Liver (tissue), 9 donors: Measurements from ENCODE around the gene LRRFIP2. TPM values are rescaled to one million over a fixed set of nuclear protein-coding genes. Genes with fewer than 3 reads are reported as not detected.
"Not testable (repeated sequence)": the region's sequence is repeated elsewhere in the genome, so short reads cannot be mapped to it uniquely, and the experiment has no call there.

Source experiments
- DNase-seq: peaks from one replicate; pipeline ENCODE4 v3.0.0-alpha.2; 2017; ENCODE audit warnings: low spot score
- H3K27ac ChIP-seq, 2 donors: one replicate each; pipeline ENCODE4 v1.7.0; 2013; ENCODE audit warnings: inconsistent platforms in 2 of 2, low read length in 2 of 2, control low read depth in 1 of 2, low read depth in 1 of 2, mild to moderate bottlenecking in 1 of 2
- H3K27me3 ChIP-seq, 4 donors: one replicate each; pipeline versions ENCODE4 v1.6.1 to v1.7.0; 2013; ENCODE audit warnings: low read length in 3 of 4, inconsistent platforms in 1 of 4, mild to moderate bottlenecking in 1 of 4, moderate library complexity in 1 of 4; ENCODE audit not compliant: control insufficient read depth in 4 of 4, insufficient read depth in 4 of 4
- H3K36me3 ChIP-seq, 4 donors: one replicate each; pipeline versions ENCODE4 v1.6.1 to v1.7.0; 2013; ENCODE audit warnings: low read length in 3 of 4, mild to moderate bottlenecking in 3 of 4, low read depth in 1 of 4, moderate library complexity in 1 of 4; ENCODE audit not compliant: control insufficient read depth in 4 of 4, insufficient read depth in 3 of 4
- H3K4me1 ChIP-seq, 4 donors: one replicate each; pipeline versions ENCODE4 v1.6.1 to v1.7.0; 2013; ENCODE audit warnings: low read length in 3 of 4, mild to moderate bottlenecking in 3 of 4, moderate library complexity in 1 of 4; ENCODE audit not compliant: control insufficient read depth in 4 of 4, insufficient read depth in 4 of 4
- H3K4me3 ChIP-seq, 3 donors: one replicate each; pipeline versions ENCODE4 v1.6.1 to v1.7.0; 2013; ENCODE audit warnings: low read length in 3 of 3, control low read depth in 1 of 3, low read depth in 1 of 3, mild to moderate bottlenecking in 1 of 3
- H3K9ac ChIP-seq, 2 donors: one replicate each; pipeline ENCODE4 v1.7.0; 2013; ENCODE audit warnings: low read length in 2 of 2, mild to moderate bottlenecking in 2 of 2, moderate library complexity in 2 of 2, control low read depth in 1 of 2, low read depth in 1 of 2
- H3K9me3 ChIP-seq, 4 donors: one replicate each; pipeline versions ENCODE4 v1.6.1 to v1.7.0; 2013; ENCODE audit warnings: low read length in 3 of 4; ENCODE audit not compliant: control insufficient read depth in 4 of 4
- EGR1 ChIP-seq, 2 donors: IDR thresholded peaks; 2 replicates each; pipeline ENCODE4 v1.6.1; 2016 to 2018; ENCODE audit warnings: antibody characterized with exemption in 2 of 2, low read depth in 2 of 2
- FOXA1 ChIP-seq: IDR thresholded peaks from 2 replicates; pipeline ENCODE4 v1.6.1; 2016; ENCODE audit warnings: antibody characterized with exemption
- FOXA2 ChIP-seq: IDR thresholded peaks from 2 replicates; pipeline ENCODE4 v1.6.1; 2016; ENCODE audit warnings: antibody characterized with exemption
- GABPA ChIP-seq, 2 donors: IDR thresholded peaks in 1 of 2; conservative IDR thresholded peaks in 1 of 2; 2 replicates each; pipeline ENCODE4 v1.6.1; 2016; ENCODE audit warnings: antibody characterized with exemption in 2 of 2, mild to moderate bottlenecking in 1 of 2, moderate library complexity in 1 of 2
- HNF4A ChIP-seq, 2 donors: conservative IDR thresholded peaks; 2 replicates each; pipeline ENCODE4 v1.6.1; 2016; ENCODE audit warnings: antibody characterized with exemption in 2 of 2, mild to moderate bottlenecking in 2 of 2
- JUND ChIP-seq, 2 donors: IDR thresholded peaks; 2 replicates each; pipeline ENCODE4 v1.6.1; 2016; ENCODE audit warnings: antibody characterized with exemption in 2 of 2
- NR2F2 ChIP-seq: IDR thresholded peaks from 2 replicates; pipeline ENCODE4 v1.6.1; 2016; ENCODE audit warnings: antibody characterized with exemption
- RXRA ChIP-seq, 2 donors: IDR thresholded peaks; 2 replicates each; pipeline ENCODE4 v1.6.1; 2017 to 2018; ENCODE audit warnings: antibody characterized with exemption in 2 of 2, mild to moderate bottlenecking in 1 of 2
- SP1 ChIP-seq: IDR thresholded peaks from 2 replicates; pipeline ENCODE4 v1.6.1; 2018; ENCODE audit warnings: antibody characterized with exemption, mild to moderate bottlenecking
- TAF1 ChIP-seq: conservative IDR thresholded peaks from 2 replicates; pipeline ENCODE4 v1.6.1; 2016; ENCODE audit warnings: antibody characterized with exemption, mild to moderate bottlenecking
- YY1 ChIP-seq: IDR thresholded peaks from 2 replicates; pipeline ENCODE4 v1.6.1; 2016; ENCODE audit warnings: antibody characterized with exemption, mild to moderate bottlenecking
- WGBS: extraction: QIAGEN DNeasy Blood & Tissue Kit; methylation state at CpG from one replicate; pipeline ENCODE4 v1.1.7; 2013; 5-methylcytosine and 5-hydroxymethylcytosine counted together
- polyA plus RNA-seq, 2 donors: library from polyadenylated mRNA; stranded (reverse) in 1 of 2; unstranded in 1 of 2; fragments of 200-250 nt in 1 of 2; fragments of >200 nt in 1 of 2; fragmentation: Nextera tagmentation in 1 of 2; extraction: Ambion mirVana in 1 of 2; gene quantifications; one replicate each; pipeline versions ENCODE4 v1.2.1 to v1.2.3, GENCODE V29; 2013 to 2015
- total RNA-seq, 2 donors: library from RNA; depleted of rRNA; stranded (reverse); fragments of >200 nt; gene quantifications; one replicate each; pipeline ENCODE4 v1.2.3, GENCODE V29; 2014
- TF ChIP-seq, protein P1 (sequence below): IDR thresholded peaks from 2 replicates; pipeline ENCODE4 v1.6.1; 2016; ENCODE audit warnings: antibody characterized with exemption, mild to moderate bottlenecking
- TF ChIP-seq, protein P2 (sequence below): fragments of 150-350 bp; IDR thresholded peaks from 2 replicates; pipeline ENCODE4 v1.5.1; 2017; ENCODE audit warnings: improper control_type of control experiment, low read depth, low read length; ENCODE audit not compliant: missing input control
- TF ChIP-seq, protein P3 (sequence below): IDR thresholded peaks from 2 replicates; pipeline ENCODE4 v1.6.1; 2016; ENCODE audit warnings: antibody characterized with exemption
- TF ChIP-seq, protein P4 (sequence below): IDR thresholded peaks from 2 replicates; pipeline ENCODE4 v1.6.1; 2016; ENCODE audit warnings: antibody characterized with exemption
- donor health status: healthy.
- donor health status: healthy.
- donor health status: healthy.
- donor health status: healthy.
- donor health status: healthy.

Gene LRRFIP2
- total and polyA plus RNA-seq, 4 donors: 22.6 to 56.9 (median 39.8) TPM

DNA sequence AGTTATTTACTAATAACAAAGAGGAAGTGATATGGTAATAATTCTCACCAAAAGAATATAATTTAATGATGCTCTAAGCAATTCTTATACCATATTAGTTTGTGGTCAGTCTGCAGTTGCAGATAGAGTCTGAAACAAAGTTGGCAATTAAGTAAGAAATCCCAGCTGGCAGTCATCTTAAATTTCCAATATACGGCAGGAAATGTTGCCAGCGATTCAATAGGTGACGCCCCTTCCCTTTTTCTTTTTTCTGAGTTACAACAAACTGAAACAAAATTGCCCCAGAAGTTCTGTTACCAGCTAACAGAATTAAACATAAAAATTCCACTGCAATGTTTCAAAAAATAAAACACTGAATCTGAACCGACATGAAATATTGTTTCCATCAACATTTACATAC lies 26.7 kb downstream of the LRRFIP2 start:
- Histone ChIP-seq H3K27me3 (no peaks in the 10 kb centered on the region), H3K27ac (peak overlapping the region in 1 of 2 donors; percentile 10), H3K4me1 (peaks cover 9 to 45% (median 24%) of the 10 kb centered on the region in 4 donors), H3K36me3 (peaks cover 0 to 3% (median under 1%) of the 10 kb centered on the region in 4 donors), H3K9ac (no peak overlapping the region), H3K9me3 (no peaks in the 10 kb centered on the region), H3K4me3 (no peak overlapping the region)
- 69% methylated on average over 4 of the region's 4 CpGs for WGBS
- TF ChIP-seq, protein P1, sequence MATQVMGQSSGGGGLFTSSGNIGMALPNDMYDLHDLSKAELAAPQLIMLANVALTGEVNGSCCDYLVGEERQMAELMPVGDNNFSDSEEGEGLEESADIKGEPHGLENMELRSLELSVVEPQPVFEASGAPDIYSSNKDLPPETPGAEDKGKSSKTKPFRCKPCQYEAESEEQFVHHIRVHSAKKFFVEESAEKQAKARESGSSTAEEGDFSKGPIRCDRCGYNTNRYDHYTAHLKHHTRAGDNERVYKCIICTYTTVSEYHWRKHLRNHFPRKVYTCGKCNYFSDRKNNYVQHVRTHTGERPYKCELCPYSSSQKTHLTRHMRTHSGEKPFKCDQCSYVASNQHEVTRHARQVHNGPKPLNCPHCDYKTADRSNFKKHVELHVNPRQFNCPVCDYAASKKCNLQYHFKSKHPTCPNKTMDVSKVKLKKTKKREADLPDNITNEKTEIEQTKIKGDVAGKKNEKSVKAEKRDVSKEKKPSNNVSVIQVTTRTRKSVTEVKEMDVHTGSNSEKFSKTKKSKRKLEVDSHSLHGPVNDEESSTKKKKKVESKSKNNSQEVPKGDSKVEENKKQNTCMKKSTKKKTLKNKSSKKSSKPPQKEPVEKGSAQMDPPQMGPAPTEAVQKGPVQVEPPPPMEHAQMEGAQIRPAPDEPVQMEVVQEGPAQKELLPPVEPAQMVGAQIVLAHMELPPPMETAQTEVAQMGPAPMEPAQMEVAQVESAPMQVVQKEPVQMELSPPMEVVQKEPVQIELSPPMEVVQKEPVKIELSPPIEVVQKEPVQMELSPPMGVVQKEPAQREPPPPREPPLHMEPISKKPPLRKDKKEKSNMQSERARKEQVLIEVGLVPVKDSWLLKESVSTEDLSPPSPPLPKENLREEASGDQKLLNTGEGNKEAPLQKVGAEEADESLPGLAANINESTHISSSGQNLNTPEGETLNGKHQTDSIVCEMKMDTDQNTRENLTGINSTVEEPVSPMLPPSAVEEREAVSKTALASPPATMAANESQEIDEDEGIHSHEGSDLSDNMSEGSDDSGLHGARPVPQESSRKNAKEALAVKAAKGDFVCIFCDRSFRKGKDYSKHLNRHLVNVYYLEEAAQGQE: no peak
- TF ChIP-seq, protein P2, sequence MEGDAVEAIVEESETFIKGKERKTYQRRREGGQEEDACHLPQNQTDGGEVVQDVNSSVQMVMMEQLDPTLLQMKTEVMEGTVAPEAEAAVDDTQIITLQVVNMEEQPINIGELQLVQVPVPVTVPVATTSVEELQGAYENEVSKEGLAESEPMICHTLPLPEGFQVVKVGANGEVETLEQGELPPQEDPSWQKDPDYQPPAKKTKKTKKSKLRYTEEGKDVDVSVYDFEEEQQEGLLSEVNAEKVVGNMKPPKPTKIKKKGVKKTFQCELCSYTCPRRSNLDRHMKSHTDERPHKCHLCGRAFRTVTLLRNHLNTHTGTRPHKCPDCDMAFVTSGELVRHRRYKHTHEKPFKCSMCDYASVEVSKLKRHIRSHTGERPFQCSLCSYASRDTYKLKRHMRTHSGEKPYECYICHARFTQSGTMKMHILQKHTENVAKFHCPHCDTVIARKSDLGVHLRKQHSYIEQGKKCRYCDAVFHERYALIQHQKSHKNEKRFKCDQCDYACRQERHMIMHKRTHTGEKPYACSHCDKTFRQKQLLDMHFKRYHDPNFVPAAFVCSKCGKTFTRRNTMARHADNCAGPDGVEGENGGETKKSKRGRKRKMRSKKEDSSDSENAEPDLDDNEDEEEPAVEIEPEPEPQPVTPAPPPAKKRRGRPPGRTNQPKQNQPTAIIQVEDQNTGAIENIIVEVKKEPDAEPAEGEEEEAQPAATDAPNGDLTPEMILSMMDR: no peak
- TF ChIP-seq SP1 (no peak), JUND (IDR thresholded peaks at IDR 0.05) (no peak), YY1 (no peak), EGR1 (IDR thresholded peaks at IDR 0.05; ENCODE audit: low read depth in 2 of 2) (no peak), RXRA (IDR thresholded peaks at IDR 0.05) (no peak), TAF1 (no peak), FOXA2 (no peak), FOXA1 (no peak), NR2F2 (no peak)
- DNase-seq: no peak

DNA sequence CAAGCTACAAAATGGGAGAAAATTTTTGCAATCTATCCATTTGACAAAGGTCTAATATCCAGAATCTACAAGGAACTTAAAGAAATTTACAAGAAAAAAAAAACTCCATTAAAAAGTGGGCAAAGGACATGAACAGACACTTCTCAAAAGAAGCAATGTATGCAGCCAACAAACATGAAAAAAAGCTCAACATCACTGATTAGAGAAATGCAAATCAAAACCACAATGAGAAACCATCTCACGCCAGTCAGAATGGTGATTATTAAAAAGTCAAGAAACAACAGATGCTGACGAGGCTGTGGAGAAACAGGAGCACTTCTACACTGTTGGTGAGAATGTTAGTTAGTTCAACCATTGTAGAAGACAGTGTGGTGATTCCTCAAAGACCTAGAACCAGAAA lies 27.5 kb downstream of the LRRFIP2 start:
- not testable (repeated sequence) for H3K9me3 ChIP-seq, DNase-seq, H3K36me3 ChIP-seq, H3K9ac ChIP-seq, H3K27me3 ChIP-seq, H3K4me3 ChIP-seq
- 95% methylated on average over 2 of the region's 2 CpGs for WGBS
- Histone ChIP-seq H3K4me1 (peaks cover 12 to 49% (median 26%) of the 10 kb centered on the region in 4 donors), H3K27ac (peak overlapping the region in 1 of 2 donors; percentile 84)

DNA sequence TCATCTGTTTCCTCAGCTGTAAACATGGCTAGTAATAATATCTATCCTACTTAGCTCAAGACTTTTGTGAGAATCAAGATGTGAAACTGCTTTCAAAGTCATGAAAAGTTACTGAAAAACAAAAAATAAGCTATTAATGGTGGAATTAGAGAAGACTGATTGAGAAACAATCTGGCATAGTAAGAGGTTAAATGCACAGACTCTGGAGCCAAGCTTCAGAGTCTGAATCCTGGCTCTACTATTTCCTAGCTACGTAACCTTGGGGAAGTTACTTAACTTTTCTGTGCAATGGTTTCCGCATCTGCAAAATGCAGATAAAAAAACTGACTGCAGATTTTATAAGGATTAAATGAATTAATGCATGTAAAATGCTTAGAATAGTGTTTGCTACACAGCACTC lies 28.8 kb downstream of the LRRFIP2 start:
- Histone ChIP-seq H3K9ac (peak overlapping the region in 1 of 2 donors; percentile 57), H3K4me1 (peaks cover 12 to 62% (median 33%) of the 10 kb centered on the region in 4 donors)
- TF ChIP-seq YY1 (peak; percentile 78), JUND (IDR thresholded peaks at IDR 0.05) (peak in 1 of 2 donors; percentile 44), EGR1 (IDR thresholded peaks at IDR 0.05; ENCODE audit: low read depth in 2 of 2) (no peak), SP1 (peak; percentile 37), RXRA (IDR thresholded peaks at IDR 0.05) (peak; percentile 18 to 52), NR2F2 (no peak), GABPA (IDR thresholded peaks at IDR 0.05 in 1 of 2, conservative IDR thresholded peaks at IDR 0.05 in 1 of 2) (peak in 1 of 2 donors; percentile 11), HNF4A (conservative IDR thresholded peaks at IDR 0.05) (peak; percentile 85 to 88), FOXA1 (no peak), FOXA2 (no peak)
- TF ChIP-seq, protein P1: peak; percentile 58
- TF ChIP-seq, protein P3, sequence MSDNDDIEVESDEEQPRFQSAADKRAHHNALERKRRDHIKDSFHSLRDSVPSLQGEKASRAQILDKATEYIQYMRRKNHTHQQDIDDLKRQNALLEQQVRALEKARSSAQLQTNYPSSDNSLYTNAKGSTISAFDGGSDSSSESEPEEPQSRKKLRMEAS: no peak
- TF ChIP-seq, protein P4, sequence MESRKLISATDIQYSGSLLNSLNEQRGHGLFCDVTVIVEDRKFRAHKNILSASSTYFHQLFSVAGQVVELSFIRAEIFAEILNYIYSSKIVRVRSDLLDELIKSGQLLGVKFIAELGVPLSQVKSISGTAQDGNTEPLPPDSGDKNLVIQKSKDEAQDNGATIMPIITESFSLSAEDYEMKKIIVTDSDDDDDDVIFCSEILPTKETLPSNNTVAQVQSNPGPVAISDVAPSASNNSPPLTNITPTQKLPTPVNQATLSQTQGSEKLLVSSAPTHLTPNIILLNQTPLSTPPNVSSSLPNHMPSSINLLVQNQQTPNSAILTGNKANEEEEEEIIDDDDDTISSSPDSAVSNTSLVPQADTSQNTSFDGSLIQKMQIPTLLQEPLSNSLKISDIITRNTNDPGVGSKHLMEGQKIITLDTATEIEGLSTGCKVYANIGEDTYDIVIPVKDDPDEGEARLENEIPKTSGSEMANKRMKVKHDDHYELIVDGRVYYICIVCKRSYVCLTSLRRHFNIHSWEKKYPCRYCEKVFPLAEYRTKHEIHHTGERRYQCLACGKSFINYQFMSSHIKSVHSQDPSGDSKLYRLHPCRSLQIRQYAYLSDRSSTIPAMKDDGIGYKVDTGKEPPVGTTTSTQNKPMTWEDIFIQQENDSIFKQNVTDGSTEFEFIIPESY: no peak

More for the DNA sequence above, 28.8 kb downstream of the LRRFIP2 start:
- no peak overlapping the region for H3K4me3 ChIP-seq
- H3K27me3 ChIP-seq: no peaks in the 10 kb centered on the region
- 7% methylated on average over 2 of the region's 2 CpGs for WGBS
- H3K36me3 ChIP-seq: peaks cover 0 to 3% (median under 1%) of the 10 kb centered on the region in 4 donors
- peak overlapping the region; percentile 84 to 97 for H3K27ac ChIP-seq
- DNase-seq: no peak
- no peaks in the 10 kb centered on the region for H3K9me3 ChIP-seq
